ENCODE measurements around the gene CRKL.
"Not testable (repeated sequence)": the region's sequence is repeated elsewhere in the genome, so short reads cannot be mapped to it uniquely, and the experiment has no call there.

The CRKL gene

DNA sequence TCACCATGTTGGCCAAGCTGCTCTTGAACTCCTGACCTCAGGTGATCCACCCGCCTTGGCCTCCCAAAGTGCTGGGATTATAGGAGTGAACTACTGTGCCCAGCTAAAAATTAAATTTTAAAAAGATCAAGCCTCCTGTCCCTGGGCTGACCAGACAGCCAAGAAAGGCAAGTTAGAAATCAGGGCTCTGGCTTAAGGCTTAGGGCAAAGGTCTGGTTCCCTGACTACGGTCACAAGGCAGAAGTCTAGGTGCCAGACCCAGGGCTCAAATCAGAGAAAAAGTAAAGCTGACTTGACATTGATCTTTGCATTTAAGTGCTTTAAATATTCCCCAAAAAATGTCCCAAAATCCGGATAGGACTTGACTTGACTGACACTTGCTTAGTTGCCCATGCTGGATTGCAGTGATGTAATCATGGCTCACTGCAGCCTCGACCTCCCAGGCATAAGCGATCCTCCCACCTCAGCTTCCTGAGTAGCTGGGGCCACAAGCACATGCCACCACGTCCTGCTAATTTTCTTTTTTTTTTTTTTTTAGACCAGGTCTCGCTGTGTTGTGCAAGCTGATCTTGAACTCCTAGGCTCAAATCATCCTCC is 17.3 kb upstream of the CRKL start:
- POLR2A ChIA-PET (ENCODE audit: low non-redundant PET), result no interaction called here
- CTCF ChIA-PET, result no interaction called here
- DNase-seq (ENCODE audit: low spot score), result no peak
- TF ChIP-seq, protein P1, sequence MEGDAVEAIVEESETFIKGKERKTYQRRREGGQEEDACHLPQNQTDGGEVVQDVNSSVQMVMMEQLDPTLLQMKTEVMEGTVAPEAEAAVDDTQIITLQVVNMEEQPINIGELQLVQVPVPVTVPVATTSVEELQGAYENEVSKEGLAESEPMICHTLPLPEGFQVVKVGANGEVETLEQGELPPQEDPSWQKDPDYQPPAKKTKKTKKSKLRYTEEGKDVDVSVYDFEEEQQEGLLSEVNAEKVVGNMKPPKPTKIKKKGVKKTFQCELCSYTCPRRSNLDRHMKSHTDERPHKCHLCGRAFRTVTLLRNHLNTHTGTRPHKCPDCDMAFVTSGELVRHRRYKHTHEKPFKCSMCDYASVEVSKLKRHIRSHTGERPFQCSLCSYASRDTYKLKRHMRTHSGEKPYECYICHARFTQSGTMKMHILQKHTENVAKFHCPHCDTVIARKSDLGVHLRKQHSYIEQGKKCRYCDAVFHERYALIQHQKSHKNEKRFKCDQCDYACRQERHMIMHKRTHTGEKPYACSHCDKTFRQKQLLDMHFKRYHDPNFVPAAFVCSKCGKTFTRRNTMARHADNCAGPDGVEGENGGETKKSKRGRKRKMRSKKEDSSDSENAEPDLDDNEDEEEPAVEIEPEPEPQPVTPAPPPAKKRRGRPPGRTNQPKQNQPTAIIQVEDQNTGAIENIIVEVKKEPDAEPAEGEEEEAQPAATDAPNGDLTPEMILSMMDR (conservative IDR thresholded peaks at IDR 0.05; ENCODE audit: low read depth), result no peak
- no peak overlapping the region for H3K27ac ChIP-seq

DNA sequence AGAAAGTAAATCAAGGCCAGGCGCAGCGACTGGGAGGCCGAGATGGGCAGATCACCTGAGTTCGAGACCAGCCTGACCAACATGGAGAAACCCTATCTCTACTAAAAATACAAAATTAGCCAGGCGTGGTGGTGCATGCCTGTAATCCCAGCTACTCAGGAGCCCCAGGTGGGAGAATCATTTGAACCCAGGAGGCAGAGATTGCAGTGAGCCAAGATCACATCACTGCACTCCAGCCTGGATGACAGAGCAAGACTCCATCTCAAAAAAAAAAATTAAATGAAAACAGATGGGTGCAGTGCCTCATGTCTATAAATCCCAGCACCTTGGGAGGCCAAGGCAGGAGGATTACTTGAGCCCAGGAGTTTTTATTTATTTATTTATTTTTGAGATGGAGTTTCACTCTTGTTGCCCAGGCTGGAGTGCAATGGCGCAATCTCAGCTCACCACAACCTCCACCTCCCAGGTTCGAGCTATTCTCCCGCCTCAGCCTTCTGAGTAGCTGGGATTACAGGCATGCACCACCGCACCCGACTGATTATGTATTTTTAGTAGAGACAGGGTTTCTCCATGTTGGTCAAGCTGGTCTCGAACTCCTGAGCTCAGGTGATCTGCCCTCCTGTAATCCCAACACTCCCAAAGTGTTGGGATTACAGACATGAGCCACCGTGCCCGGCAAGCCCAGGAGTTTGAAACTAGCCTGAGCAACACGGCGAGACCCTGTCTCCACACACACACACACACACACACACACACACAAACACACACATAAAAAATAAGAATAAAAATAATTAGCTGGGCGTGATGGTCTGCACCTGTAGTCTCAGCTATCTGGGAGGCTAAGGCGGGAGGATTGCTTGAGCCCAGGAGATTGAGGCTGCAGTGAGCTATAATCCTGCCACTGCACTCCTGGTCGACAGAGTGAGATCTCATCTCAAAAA is 15.8 kb upstream of the CRKL start:
- H3K27ac ChIP-seq; CTCF ChIA-PET; DNase-seq (ENCODE audit: low spot score); POLR2A ChIA-PET (ENCODE audit: low non-redundant PET): not testable (repeated sequence)

DNA sequence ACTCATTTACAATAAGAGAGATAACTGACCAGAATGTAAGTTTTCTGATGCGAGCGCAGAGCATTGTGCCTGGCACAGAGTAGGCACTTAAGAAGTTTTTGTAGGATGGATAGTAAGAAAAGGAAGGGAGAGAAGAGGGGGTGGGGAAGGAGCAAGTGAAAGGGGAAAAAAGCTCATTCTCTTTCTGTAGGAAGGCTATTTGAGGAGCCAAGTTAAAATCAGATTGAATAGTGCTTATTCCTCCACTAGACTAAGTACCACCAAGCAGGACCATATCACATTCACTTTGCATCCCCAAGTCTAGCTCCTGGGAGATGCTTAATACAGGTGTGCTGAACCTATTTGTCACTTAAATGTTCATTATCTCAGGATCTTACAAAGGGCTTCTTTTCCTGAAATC is 14.1 kb upstream of the CRKL start:
- TF ChIP-seq, protein P1 (conservative IDR thresholded peaks at IDR 0.05; ENCODE audit: low read depth), result no peak
- no peak overlapping the region for H3K27ac ChIP-seq
- ChIA-PET CTCF (interaction anchor here (0.6 kb wide), 1 partner anchor 29 kb away, joined by 3 read pairs; no protein-coding TSS in a partner anchor), POLR2A (ENCODE audit: low non-redundant PET) (no interaction called here)
- DNase-seq (ENCODE audit: low spot score), result no peak

DNA sequence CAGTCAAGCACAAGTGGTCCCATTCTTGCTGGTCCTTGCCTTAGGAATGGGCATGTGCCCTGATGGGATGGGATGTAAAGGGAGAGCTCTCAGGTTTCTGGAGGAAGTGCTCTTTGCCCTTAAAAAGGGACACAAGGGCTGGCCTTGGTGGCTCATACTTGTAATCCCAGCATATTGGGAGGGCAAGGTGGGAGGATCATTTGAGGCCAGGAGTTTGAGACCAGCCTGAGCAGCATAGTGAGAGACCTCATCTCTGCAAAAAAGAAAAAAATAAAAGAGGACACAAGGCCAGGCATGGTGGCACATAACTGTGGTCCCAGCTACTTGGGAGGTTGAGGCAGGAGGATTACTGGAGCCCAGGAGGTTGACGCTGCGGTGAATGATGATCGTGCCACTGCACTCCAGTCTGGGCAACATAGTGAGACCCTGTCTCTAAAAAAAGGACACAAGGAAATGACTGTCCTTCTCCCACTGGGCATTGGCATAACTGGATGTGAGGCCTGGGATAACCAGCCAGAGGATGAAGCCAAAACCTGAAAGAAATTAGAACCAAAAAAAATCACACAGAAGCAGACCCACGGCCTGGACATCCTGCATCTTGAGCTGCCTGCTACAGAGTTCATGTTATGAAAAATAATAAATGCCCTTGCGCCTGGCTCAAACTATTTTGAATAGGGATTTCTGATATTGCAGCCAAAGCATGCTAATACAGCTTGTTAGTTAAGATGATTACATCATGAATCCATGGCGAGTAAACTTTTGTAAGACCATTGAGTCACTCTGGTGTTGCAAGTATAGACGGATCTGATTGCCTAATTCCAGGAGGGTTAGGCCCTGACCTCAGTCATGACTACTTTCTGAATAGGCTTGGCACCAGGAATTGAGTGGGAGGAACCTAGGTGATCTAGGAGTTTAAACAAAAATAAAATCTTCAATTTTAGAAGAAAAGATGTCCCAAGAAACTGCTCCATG is 12.9 kb upstream of the CRKL start:
- DNase-seq (ENCODE audit: low spot score), result peak; percentile 89
- POLR2A ChIA-PET (ENCODE audit: low non-redundant PET), result no interaction called here
- CTCF ChIA-PET, result no interaction called here
- H3K27ac ChIP-seq, result peak overlapping the region; percentile 84
- TF ChIP-seq, protein P1 (conservative IDR thresholded peaks at IDR 0.05; ENCODE audit: low read depth), result no peak

DNA sequence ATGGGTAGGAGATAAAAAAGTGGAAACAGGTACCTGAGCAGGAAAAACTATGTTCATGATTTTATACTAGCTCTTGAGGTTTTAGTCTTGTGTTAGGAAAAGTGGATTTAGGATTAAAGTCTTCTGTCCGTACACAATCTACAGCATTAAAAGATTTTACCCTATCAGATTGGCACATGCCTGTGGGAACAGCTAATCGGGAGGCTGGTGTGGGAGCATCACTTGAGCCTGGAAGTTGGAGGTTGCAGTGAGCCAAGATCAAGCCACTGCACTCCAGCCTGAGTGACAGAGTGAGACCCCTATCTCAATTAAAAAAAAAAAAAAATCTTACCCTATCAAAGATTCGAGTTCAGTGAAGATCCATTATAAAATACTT is 12.2 kb upstream of the CRKL start:
- DNase-seq (ENCODE audit: low spot score), result no peak
- POLR2A ChIA-PET (ENCODE audit: low non-redundant PET), result no interaction called here
- H3K27ac ChIP-seq, result peak overlapping the region; percentile 79

DNA sequence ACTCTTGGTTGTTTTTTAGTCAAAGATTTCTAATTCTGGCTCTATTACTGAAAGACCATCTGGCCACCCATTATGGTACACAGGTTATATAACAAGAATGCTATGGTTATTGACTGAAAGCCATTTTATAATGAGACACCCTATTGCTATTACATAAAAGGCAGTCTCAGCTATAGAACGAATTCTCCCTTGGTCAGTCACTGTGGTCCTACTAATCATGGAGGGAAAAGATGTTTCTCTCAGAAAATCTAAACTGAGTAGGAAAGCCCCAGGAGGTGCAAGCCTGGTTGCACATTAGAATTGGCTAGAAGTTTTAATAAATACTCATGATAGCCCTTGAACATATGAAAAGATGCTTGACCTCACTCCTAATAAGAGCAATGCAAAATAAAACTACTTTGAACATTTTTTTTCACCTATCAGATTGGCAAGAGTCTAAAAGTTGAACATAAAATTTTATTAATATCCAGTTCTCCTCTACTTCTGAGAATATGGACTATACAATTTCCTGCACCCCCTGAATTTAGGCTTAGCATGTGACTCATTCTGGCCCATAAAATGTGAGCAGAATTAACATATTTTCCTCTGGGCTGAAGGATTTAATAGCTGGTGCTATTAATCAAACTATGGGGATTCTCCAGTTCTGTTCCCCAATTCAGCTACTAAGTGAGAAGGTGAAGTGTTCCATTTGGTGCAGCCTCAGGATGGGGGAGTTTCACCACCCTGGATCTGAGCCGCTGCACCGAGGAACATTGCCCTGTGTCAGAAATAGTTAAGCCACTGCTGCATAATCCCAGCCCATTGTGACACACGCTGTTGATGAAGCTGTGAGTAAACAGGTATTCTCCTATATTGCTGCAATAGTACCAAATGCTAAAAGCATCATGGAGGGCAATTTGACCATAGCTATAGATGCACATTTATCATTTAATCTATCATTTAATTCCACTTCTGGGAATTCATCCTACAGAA is 11.5 kb upstream of the CRKL start:
- peak overlapping the region; percentile 79 for H3K27ac ChIP-seq
- ChIA-PET CTCF (interaction anchor here (0.6 kb wide), 1 partner anchor 13 kb away, joined by 6 read pairs; no protein-coding TSS in a partner anchor), POLR2A (ENCODE audit: low non-redundant PET) (no interaction called here)
- TF ChIP-seq, protein P1 (conservative IDR thresholded peaks at IDR 0.05; ENCODE audit: low read depth), result no peak
- no peak for DNase-seq (ENCODE audit: low spot score)

More for the DNA sequence above, 12.2 kb upstream of the CRKL start:
- CTCF ChIA-PET, result no interaction called here
- TF ChIP-seq, protein P1 (conservative IDR thresholded peaks at IDR 0.05; ENCODE audit: low read depth), result no peak
